Mesendoderm (in vitro differentiated cells): ENCODE results near the gene CCDC190.

Source experiments
- DNase-seq: peaks from one replicate; pipeline ENCODE4 v3.0.0; 2013
- H2AK5ac ChIP-seq: 2 replicates; pipeline ENCODE4 v1.6.1; 2013; ENCODE audit warnings: low read length, inconsistent platforms
- H2BK120ac ChIP-seq: 2 replicates; pipeline ENCODE4 v1.6.1; 2013; ENCODE audit warnings: low read depth, mild to moderate bottlenecking, low read length, moderate library complexity, mixed read lengths
- H2BK15ac ChIP-seq: replicated peaks from 2 replicates; pipeline ENCODE4 v1.6.1; 2013; ENCODE audit warnings: low read depth, mild to moderate bottlenecking, moderate library complexity
- H2BK5ac ChIP-seq: 2 replicates; pipeline ENCODE4 v1.6.1; 2013; ENCODE audit warnings: low read length, inconsistent platforms
- H3K18ac ChIP-seq: 2 replicates; pipeline ENCODE4 v1.6.1; 2013; ENCODE audit warnings: mild to moderate bottlenecking, low read length, mixed read lengths
- H3K23ac ChIP-seq: one replicate; pipeline ENCODE4 v1.6.1; 2013; ENCODE audit warnings: low read length
- H3K27ac ChIP-seq: 2 replicates; pipeline ENCODE4 v1.5.1; 2013; ENCODE audit warnings: low read depth, mild to moderate bottlenecking, inconsistent platforms, low read length, moderate library complexity
- H3K27me3 ChIP-seq: 2 replicates; pipeline ENCODE4 v1.6.1; 2013; ENCODE audit warnings: low read length, control low read depth, mild to moderate bottlenecking, inconsistent platforms; ENCODE audit not compliant: insufficient read depth, poor library complexity
- H3K36me3 ChIP-seq: 2 replicates; pipeline ENCODE4 v1.6.1; 2013; ENCODE audit warnings: low read length, inconsistent platforms; ENCODE audit not compliant: control insufficient read depth, insufficient read depth
- H3K4ac ChIP-seq: one replicate; pipeline ENCODE4 v1.6.1; 2013; ENCODE audit warnings: low read depth, mild to moderate bottlenecking, low read length, moderate library complexity
- H3K4me1 ChIP-seq: 2 replicates; pipeline ENCODE4 v1.6.1; 2013; ENCODE audit warnings: low read depth, low read length, inconsistent platforms; ENCODE audit not compliant: control insufficient read depth
- H3K4me2 ChIP-seq: 2 replicates; pipeline ENCODE4 v1.6.1; 2013; ENCODE audit warnings: low read length
- H3K4me3 ChIP-seq: 2 replicates; pipeline ENCODE4 v1.5.1; 2013; ENCODE audit warnings: mild to moderate bottlenecking, low read length
- H3K56ac ChIP-seq: one replicate; pipeline ENCODE4 v1.6.1; 2013; ENCODE audit warnings: low read length
- H3K79me1 ChIP-seq: 2 replicates; pipeline ENCODE4 v1.6.1; 2013; ENCODE audit warnings: low read length, inconsistent platforms
- H3K79me2 ChIP-seq: 2 replicates; pipeline ENCODE4 v1.6.1; 2013; ENCODE audit warnings: mild to moderate bottlenecking, low read length; ENCODE audit not compliant: control insufficient read depth, insufficient read depth
- H3K9ac ChIP-seq: 2 replicates; pipeline ENCODE4 v1.6.1; 2013; ENCODE audit warnings: low read length, inconsistent platforms
- H4K5ac ChIP-seq: one replicate; pipeline ENCODE4 v1.6.1; 2013; ENCODE audit warnings: low read length
- H4K8ac ChIP-seq: one replicate; pipeline ENCODE4 v1.6.1; 2013; ENCODE audit warnings: low read depth, mild to moderate bottlenecking, control low read depth, low read length, moderate library complexity
- WGBS: extraction: QIAGEN DNeasy Blood & Tissue Kit; methylation state at CpG from one replicate; pipeline ENCODE4 v1.1.7; 2013; ENCODE audit warnings: low lambda C conversion rate, missing lambda C conversion rate; ENCODE audit not compliant: insufficient coverage; ENCODE audit errors: extremely low coverage; 5-methylcytosine and 5-hydroxymethylcytosine counted together

Gene CCDC190

DNA sequence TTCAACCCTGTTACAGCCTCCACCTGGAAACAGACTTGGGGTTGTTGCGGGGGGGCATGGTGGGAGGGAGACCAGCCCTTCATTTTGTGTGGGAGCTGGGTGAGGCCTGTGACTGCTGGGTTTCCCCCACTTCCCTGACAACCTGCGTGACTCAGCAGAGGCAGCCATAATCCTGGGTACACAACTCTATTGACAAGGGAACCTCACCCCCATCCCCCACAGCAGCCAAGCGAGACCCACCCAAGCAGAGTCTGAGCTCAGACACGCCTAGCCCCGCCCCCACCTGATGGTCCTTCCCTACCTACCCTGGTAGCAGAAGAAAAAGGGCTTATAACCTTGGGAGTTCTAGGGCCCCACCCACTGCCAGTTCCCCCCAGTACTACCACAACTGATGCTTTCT, 8.0 kb upstream of the CCDC190 start:
- no peak overlapping the region for H3K27ac ChIP-seq
- no peak overlapping the region for H4K8ac ChIP-seq
- H3K56ac ChIP-seq = no peak overlapping the region
- H3K79me2 ChIP-seq = no peaks in the 10 kb centered on the region
- no peak overlapping the region for H3K18ac ChIP-seq
- H3K27me3 ChIP-seq = no peaks in the 10 kb centered on the region
- H3K9ac ChIP-seq = no peak overlapping the region
- H4K5ac ChIP-seq = no peak overlapping the region
- no peak overlapping the region for H3K4me2 ChIP-seq
- H3K4me1 ChIP-seq = no peaks in the 10 kb centered on the region
- H2BK15ac ChIP-seq = no peak overlapping the region
- H3K23ac ChIP-seq = no peak overlapping the region
- no peak overlapping the region for H2BK5ac ChIP-seq
- no peaks in the 10 kb centered on the region for H3K79me1 ChIP-seq
- no peak overlapping the region for H2AK5ac ChIP-seq
- no peak overlapping the region for H3K4ac ChIP-seq
- H3K36me3 ChIP-seq = no peaks in the 10 kb centered on the region
- H2BK120ac ChIP-seq = no peak overlapping the region
- no CpG with 5 or more reads among the region's 5 CpGs for WGBS
- no peak for DNase-seq
- H3K4me3 ChIP-seq = no peak overlapping the region

DNA sequence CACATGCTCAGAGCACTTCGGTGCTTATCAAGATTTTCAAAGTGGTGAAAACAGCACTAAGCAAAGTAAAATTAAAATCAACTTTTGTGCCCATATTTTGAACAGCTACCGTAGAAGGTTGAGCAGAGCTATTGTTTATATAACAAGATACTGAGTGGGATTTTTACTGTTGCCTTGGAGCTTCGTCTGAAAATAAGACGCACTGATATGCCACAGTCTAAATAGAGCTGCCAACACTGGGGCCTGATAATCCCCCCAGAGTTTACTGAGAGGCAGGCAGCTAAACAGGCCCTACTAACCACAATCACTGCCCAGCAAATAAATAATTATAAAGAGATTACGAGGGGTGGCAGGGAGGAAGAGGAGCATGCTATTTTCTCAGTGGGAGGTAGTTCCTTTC, 650 bp upstream of the CCDC190 start:
- no peaks in the 10 kb centered on the region for H3K79me1 ChIP-seq
- peaks cover 4% of the 10 kb centered on the region for H3K4me1 ChIP-seq
- H3K56ac ChIP-seq = no peak overlapping the region
- H4K8ac ChIP-seq = no peak overlapping the region
- no peak overlapping the region for H3K18ac ChIP-seq
- no CpG with 5 or more reads among the region's 5 CpGs for WGBS
- H2BK120ac ChIP-seq = no peak overlapping the region
- no peak overlapping the region for H2BK15ac ChIP-seq
- H3K79me2 ChIP-seq = no peaks in the 10 kb centered on the region
- no peak overlapping the region for H2AK5ac ChIP-seq
- H3K23ac ChIP-seq = no peak overlapping the region
- no peak overlapping the region for H2BK5ac ChIP-seq
- H3K27ac ChIP-seq = no peak overlapping the region
- H3K27me3 ChIP-seq = no peaks in the 10 kb centered on the region
- no peak overlapping the region for H3K9ac ChIP-seq
- no peak overlapping the region for H3K4ac ChIP-seq
- H3K36me3 ChIP-seq = no peaks in the 10 kb centered on the region
- no peak overlapping the region for H3K4me2 ChIP-seq
- no peak overlapping the region for H4K5ac ChIP-seq
- H3K4me3 ChIP-seq = no peak overlapping the region
- DNase-seq = no peak

DNA sequence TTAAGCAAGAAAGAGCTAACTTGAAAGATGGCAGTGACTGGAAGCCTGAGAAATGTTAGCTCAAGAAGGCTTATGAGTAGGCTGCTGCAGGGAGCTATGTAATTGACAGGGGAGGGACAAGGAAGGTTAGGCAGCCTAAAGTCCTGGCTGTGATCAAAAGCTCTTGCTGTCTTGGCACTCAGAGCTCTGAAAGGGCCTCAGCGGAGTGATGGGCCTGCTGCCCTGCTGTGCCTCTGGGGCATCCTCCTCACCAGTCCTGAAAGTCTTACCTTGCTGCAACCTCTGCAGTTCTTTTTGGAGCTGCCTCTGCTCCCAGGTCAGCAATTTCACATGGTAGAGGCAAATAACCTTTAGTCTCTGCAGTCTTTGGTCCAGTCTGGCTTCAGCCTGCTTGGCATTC, 1.8 kb downstream of the CCDC190 start:
- no peak overlapping the region for H2BK5ac ChIP-seq
- no peak overlapping the region for H2BK120ac ChIP-seq
- no peaks in the 10 kb centered on the region for H3K79me2 ChIP-seq
- no peaks in the 10 kb centered on the region for H3K36me3 ChIP-seq
- H3K56ac ChIP-seq = no peak overlapping the region
- H3K9ac ChIP-seq = no peak overlapping the region
- H3K4ac ChIP-seq = no peak overlapping the region
- no peak overlapping the region for H2AK5ac ChIP-seq
- no peak overlapping the region for H3K23ac ChIP-seq
- H3K18ac ChIP-seq = no peak overlapping the region
- no CpG with 5 or more reads among the region's 1 CpG for WGBS
- H3K27ac ChIP-seq = no peak overlapping the region
- no peak overlapping the region for H4K8ac ChIP-seq
- peaks cover 4% of the 10 kb centered on the region for H3K4me1 ChIP-seq
- no peak overlapping the region for H3K4me3 ChIP-seq
- no peak overlapping the region for H4K5ac ChIP-seq
- no peak overlapping the region for H2BK15ac ChIP-seq
- no peak overlapping the region for H3K4me2 ChIP-seq
- no peaks in the 10 kb centered on the region for H3K27me3 ChIP-seq
- H3K79me1 ChIP-seq = no peaks in the 10 kb centered on the region
- DNase-seq = no peak

DNA sequence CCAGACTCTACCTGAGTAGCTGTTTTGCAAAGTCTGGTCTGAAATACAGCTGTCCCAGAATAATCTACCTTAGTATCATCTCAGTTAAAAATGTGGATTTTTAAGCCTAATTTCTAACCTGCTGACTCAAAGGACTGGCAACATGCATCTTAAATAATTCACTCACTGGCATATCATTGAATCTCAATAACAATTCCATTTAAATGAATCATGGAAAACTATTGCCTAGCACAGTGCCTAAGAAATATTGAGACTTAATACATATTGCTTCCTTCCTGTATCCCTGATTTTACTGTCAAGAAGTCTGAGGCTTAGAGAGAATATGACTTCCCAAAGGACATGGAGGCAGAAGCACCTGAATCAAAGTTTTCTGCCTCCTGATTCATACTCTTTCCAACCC, 3.1 kb downstream of the CCDC190 start:
- H3K18ac ChIP-seq = no peak overlapping the region
- no peak overlapping the region for H3K23ac ChIP-seq
- H3K27ac ChIP-seq = no peak overlapping the region
- H3K79me2 ChIP-seq = no peaks in the 10 kb centered on the region
- H3K79me1 ChIP-seq = no peaks in the 10 kb centered on the region
- DNase-seq = no peak
- no peak overlapping the region for H3K56ac ChIP-seq
- H2BK5ac ChIP-seq = no peak overlapping the region
- H2AK5ac ChIP-seq = no peak overlapping the region
- H3K27me3 ChIP-seq = no peaks in the 10 kb centered on the region
- no peak overlapping the region for H3K4me3 ChIP-seq
- no peak overlapping the region for H2BK120ac ChIP-seq
- H2BK15ac ChIP-seq = no peak overlapping the region
- peaks cover 4% of the 10 kb centered on the region for H3K4me1 ChIP-seq
- H4K8ac ChIP-seq = no peak overlapping the region
- no peak overlapping the region for H3K9ac ChIP-seq
- no peak overlapping the region for H3K4ac ChIP-seq
- H4K5ac ChIP-seq = no peak overlapping the region
- no peaks in the 10 kb centered on the region for H3K36me3 ChIP-seq
- no peak overlapping the region for H3K4me2 ChIP-seq

DNA sequence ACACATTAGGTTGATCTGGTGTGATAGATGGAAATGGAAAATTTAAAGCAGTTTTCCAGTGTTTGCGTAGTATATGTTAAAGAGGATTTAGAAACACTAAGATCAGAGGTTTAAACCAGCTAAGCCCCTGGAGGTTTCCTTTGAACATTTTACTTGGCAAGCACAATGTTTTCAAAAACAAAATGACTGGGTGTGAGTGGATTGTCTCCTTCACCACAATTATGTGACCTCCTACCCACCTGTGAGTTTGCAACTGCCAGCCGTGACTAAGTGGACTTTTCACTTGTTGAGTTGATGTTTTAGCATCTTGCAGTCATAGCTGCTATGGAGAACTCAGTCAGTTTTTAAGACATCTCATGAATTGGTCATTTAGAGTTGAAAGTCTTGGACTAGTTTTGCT, 4.7 kb downstream of the CCDC190 start:
- Histone ChIP-seq H3K4ac (no peak overlapping the region), H2AK5ac (no peak overlapping the region), H3K27me3 (no peaks in the 10 kb centered on the region), H2BK15ac (no peak overlapping the region), H3K4me1 (no peaks in the 10 kb centered on the region), H3K27ac (no peak overlapping the region), H3K23ac (no peak overlapping the region), H3K36me3 (no peaks in the 10 kb centered on the region), H3K4me3 (no peak overlapping the region), H3K4me2 (no peak overlapping the region), H3K79me2 (no peaks in the 10 kb centered on the region), H4K5ac (no peak overlapping the region), H3K56ac (no peak overlapping the region), H3K9ac (no peak overlapping the region), H3K18ac (no peak overlapping the region), H4K8ac (no peak overlapping the region), H3K79me1 (no peaks in the 10 kb centered on the region), H2BK5ac (no peak overlapping the region), H2BK120ac (no peak overlapping the region)
- WGBS = 100% methylated on average over 1 of the region's 2 CpGs
- no peak for DNase-seq

DNA sequence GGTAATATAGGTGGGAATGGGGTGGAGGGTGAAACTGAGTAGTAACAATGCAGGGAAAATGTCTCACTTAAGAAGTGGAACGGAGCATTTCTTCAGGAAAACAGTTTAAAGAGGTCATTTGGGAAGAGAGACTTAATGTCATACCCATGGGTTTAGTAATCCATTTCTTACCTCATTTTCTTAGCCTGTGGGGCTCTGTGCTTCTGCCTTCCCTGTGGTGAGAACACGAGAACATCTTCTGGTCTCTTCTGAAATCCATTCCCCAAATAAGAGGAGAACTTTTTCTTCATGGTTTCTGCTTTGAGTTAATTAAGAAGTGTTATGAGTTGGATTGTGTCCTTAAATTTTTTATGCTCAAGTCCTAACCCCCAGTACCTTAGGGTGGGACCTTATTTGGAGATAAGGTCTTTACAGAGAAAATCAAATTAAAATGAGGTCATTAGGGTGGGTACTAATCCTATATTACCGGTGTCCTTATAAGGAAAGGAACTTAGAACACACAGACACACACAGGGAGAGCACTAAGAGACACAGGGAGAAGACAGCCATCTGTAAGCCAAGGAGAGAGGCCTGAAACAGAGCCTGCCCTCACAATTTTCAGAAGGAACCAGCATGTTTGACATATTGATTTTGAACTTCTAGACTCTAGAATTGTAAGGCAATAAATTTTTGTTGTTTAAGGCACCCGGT, 5.4 kb downstream of the CCDC190 start:
- no peak overlapping the region for H3K56ac ChIP-seq
- H3K36me3 ChIP-seq = no peaks in the 10 kb centered on the region
- H3K4me2 ChIP-seq = no peak overlapping the region
- no peak overlapping the region for H3K23ac ChIP-seq
- H2BK5ac ChIP-seq = no peak overlapping the region
- no peak overlapping the region for H3K9ac ChIP-seq
- H3K79me1 ChIP-seq = no peaks in the 10 kb centered on the region
- no peak overlapping the region for H3K18ac ChIP-seq
- no peak overlapping the region for H2AK5ac ChIP-seq
- no peak overlapping the region for H3K27ac ChIP-seq
- no peaks in the 10 kb centered on the region for H3K4me1 ChIP-seq
- H4K8ac ChIP-seq = no peak overlapping the region
- peak; percentile 36 for DNase-seq
- no peak overlapping the region for H2BK120ac ChIP-seq
- H3K79me2 ChIP-seq = no peaks in the 10 kb centered on the region
- H2BK15ac ChIP-seq = peak overlapping the region; percentile 89
- H3K4ac ChIP-seq = no peak overlapping the region
- no peaks in the 10 kb centered on the region for H3K27me3 ChIP-seq
- no CpG with 5 or more reads among the region's 4 CpGs for WGBS
- H4K5ac ChIP-seq = no peak overlapping the region
- no peak overlapping the region for H3K4me3 ChIP-seq
